GM19397 (cell line): ENCODE measurements around the gene CYP4B1.

Experiments
- ATAC-seq: cut with Tn5 transposase; IDR thresholded peaks from one replicate; pipeline ENCODE4 v1.9.1; 2021; ENCODE audit warnings: mild to moderate bottlenecking, moderate library complexity; ENCODE audit not compliant: unreplicated experiment

Gene CYP4B1

DNA sequence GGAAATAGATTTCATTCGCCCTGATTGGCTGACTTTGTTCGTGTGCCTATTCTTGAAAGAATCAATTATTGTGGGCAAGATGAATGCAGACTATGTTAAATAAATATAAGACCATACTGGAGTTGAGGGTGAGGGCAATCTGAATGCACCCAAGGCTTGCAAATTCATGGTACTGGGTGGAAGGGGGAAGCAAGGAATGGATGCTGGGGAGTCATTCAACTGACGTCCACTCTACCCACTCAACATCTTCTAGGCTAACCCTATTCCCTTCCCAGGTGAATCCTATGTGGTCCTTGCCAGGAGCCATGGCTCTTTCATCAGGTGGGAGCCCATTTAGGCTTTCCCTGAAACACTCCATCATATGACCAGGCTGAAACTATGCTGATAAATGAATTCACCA lies 5.7 kb upstream of the CYP4B1 start:
- ATAC-seq: no peak

DNA sequence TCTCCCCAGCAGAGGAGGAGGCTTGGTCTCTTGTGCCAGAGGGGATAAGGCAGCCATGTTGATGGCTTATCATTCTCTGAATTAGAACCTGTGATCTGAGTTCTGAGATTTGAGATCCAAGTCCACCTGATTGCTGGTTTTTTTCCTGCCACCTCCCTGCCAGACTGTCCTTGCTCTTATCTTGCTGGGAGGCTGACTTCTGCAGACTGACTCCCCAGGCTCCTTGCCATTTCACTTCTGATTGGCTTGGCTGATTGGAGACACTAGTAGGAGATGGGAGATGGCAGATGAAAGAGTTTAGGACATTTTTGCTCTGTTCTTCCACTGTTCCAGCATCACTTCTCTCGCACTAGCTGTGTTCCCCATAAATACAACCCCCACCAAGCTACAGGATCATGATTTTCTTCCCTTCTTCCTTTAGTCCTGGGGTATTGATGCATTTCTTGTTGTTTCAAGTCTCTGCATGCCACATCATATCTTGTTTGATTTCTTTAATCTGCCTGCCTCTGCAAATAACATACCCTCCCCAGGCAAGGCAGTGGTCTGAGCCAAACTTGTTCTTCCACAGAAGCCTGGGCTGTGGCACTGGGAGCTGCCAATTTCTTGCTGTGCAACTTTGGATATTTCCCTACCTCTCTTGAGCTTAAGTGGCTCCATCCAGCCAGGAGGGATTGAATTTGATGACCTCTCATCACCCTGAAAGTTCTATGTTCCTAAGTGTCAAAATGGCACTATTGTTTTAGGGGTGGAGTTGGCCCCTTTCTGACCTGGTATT lies 963 bp upstream of the CYP4B1 start:
- no peak for ATAC-seq

DNA sequence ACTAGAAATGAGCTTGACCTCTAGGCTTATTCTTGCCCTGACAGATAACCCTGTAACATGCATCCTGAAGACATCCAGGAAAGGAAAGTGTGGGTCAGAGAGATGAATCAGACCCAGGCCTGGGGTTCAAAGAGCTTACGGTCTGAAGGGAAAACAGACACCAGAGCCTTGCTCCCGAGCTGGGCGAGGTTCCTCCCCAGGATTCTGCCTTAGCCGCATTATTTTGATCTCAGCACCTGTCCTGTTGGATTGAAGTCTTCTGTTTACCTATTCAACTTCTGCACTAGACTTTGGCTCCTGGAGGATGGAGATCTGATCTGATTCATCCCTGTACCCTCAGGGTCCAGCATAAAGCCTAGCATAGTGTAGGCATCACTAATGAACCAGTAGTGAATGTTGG lies 1.9 kb downstream of the CYP4B1 start:
- no peak for ATAC-seq

DNA sequence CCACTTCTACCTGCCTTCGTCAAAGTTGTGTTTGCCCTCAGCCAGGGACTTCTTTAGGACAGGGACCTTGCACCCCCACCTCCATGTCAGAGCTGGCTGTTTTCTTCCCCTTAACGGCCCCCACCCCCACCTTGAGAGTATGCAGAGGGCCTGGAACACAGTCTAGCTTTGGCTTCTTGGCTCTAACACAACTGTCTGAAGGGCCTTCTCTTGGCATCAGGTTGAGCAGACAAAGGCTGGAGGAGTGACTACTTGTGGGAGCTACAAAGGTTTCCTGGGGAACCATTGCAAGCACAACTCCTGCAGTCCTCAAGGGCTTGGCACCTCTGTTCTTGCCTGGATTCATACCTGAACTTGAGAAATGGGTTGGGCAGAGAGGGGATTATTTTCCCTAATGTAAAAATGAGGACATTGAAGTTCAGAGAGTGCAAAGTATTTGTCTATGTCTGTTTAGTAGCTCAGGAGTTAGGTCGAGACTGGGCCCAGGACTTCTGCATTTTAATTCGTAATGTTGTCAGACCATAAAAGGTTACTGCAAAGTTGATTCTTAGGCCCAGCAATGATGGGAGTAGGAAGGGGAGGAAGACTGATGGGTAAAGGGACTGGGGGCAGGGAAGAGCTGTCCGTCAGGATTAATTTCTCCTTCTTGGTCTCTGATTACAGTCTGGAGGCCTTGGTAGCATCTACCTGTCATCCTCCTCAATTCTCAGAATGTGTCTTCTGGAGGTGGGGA lies 2.6 kb downstream of the CYP4B1 start:
- no peak for ATAC-seq

DNA sequence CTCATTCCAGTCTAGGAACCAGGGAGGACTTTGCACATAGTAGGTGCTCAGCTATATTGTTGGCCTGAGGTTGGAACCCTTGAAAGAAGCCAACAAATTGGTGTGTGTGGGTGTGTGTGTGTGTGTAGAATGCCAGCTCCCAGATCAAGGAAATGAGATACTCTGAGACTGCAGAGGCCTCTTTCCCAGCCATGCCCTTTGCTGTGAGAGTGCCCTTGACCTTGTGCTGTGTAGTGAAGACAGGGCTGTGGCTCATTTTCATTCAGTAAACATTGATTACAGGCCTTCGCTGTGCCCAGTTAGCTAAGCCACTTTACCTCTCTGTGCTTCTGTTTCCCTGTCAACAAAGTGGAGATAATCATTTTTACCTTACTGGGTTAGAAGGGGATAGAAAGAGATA lies 3.2 kb downstream of the CYP4B1 start:
- no peak for ATAC-seq

DNA sequence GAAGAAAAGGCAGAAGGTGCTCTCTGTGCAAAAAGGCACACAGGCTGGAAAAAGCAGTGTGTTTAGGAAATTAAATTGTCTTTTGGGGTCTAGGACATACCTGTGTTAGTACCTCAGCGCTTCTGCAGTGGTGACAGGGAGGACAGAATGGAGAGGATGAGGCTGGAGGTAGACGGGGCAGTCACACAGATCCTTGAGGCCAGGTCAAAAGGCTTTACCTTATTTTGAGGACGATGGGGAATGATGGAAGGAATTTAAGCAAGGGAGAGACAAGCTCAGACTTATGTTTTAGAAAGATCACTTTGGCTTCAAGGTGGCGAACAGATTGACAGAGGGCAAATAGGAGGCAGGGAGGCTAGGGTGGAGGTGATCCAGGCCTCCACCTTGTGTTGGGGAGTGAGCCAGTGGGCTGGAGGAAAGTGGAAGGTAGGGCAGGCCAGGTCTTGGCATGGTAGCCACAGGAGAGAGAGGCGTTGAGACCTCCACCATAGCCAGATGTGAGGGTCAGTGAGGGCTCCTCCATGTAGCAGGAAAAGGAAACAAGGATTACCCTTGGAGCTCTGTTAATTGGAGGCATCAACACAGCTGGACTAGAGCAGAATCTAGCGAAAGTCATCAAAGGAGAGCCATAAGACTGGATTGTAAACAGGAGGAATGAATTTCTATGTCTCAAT lies 4.2 kb downstream of the CYP4B1 start:
- ATAC-seq: no peak

DNA sequence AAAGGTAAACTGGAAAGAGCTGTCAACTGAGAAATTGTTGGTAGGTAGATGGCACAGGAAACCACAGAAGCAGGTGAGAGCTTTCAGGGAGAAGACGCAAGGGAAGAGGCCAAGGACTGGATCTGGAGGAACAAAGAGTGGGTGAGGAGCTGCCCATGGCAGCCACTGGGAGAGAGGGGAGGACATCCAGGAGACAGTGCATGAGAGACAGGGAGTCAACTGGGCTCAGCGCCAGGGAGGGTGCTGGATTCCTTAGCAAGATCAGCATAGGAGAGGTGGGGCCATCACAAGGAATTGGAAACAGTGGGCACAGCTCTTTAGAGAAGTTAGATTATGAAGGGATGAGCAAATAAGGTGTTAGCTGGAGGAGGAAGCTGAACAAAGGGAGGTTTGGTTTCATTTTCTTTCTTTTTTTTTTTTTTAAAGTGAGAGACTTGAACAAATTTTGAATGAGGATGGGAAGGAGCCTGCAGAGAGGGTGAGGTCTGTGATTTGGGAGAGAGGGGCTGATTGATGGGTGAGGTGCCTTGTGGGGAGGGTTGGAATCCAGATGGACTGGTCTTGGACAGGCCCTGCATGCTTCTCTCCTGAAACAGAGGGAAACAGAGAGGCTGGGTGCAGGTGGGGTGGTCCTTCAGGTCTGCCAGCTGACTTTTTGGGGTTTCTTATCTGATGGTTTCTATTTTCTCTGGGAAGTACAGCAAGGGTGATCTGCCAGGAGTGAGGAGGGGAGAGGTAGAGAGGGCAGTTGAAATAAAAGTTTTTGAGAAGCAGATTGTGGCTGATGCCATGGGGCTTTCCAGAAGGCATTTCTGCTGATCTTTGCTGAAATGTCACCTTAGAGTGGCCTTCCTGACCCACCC lies 5.4 kb downstream of the CYP4B1 start:
- ATAC-seq: no peak

DNA sequence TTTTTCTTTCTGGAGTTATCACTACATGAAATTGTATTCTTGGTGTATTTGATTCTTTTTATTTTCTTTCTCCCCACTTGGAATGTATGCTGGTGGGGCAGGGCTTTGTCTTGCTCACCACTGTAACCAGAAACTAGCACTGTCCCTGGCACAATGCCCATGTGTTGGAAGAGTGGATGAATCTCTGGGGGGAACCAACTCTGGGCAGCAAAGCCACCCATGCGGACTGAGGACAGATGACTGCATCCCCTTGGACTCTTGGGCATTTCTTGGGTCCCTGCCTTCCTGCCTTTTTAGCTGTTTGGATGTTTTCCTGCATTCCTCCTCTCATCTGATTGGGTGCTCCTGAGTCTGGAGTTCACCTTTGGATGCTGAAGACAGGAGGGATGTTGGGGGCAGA lies 6.1 kb downstream of the CYP4B1 start:
- no peak for ATAC-seq

DNA sequence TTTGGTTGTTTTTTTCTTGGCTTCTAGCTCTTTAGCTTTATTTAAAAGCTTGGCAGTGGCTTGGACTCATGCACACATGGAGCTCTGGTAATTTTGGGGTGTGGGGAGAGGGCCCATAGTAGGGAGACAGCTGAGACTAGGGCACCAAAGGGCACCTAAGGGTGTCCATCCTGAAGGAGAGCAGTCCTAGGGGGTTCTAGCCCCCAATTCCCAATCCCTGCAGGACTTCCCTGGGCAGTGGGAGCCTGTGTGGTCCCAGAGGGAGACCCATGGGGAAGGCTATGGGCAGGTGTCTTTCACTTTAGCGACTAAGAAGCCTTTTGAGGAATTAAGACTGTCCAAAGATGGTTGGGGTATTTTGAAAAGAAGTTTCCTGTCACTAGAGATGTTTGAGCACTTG lies 6.9 kb downstream of the CYP4B1 start:
- ATAC-seq: no peak

DNA sequence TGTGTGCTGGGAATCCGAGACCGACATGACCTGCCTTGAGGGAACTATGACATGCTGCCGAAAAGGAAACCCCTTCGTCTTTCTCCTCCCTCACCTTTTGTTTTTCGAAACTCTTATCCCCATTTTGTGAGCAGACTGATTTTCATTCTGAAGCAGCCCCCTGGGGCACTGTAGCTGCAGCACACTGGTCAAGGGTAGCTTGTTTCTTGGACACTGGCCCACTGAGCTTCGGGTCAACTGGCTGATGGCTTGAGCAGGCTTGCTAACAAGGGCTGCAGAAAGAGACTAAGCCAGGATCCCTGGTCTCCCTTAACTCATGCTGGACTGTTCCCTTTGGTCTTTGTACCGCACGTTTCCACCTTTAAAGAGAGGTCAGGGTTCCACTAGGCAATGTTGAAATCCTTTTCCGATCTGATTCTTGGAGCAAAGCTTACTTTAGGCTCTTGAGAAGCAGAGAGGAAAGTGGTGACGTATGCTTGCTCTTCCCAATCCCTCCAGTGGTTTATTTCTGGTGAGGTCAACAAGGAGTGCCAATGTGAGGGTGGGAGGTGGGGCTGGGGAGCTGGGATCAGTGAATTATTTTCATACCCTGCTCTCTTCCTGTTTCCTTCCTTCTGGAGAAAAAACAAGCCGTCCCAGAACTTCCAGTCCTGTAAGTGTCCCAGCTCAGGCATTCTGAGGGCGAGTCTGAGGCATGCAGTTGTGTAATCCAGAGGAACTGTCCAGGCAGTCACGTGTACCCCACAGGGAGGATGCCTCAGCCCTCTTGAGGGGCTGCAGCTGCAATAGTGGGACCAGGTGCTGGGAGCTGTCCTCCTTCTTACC lies 7.6 kb downstream of the CYP4B1 start:
- ATAC-seq: no peak

DNA sequence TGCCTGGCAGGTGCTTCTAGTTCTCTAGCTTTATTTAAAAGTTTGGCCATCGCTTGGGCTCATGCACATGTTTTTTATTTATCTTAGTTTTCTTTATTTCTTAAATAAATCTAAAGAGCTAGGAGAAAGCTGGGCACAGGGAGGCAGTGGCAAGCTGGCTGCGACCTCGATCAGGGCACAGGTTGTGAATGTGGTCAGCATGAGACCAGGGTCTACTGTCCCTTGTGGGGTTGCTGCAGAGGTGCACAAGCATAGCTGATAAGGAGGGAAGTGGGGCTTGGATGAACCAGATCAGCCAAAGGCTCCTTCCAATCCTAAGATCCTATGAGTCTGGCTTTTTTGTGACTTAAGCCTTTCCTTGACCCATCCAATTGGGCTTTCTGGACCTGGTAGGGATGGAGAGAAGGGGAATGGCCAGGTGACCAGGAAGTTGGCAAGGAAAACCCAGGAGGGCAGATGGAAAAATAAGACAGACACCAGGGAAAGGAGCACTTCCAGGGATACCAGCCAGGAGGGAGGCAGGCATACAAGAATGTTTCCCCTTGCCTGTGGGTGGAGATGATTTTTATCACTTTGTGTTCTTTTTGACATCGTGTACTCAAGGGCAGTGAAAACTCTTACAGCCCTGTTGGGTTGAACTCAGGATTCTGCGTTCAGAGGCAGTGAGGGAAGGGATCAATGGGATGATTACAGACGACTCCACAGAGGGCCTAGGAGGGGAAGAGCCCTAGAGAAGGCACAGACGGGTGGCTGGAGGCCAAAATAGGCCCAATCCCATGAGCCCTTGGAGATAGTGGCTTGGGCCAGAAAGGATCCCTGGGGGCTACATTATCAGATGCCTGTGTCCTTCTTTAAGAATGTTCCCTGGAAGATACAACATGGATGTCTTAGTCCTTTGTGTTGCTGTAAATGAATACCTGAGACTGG lies 8.5 kb downstream of the CYP4B1 start:
- no peak for ATAC-seq

DNA sequence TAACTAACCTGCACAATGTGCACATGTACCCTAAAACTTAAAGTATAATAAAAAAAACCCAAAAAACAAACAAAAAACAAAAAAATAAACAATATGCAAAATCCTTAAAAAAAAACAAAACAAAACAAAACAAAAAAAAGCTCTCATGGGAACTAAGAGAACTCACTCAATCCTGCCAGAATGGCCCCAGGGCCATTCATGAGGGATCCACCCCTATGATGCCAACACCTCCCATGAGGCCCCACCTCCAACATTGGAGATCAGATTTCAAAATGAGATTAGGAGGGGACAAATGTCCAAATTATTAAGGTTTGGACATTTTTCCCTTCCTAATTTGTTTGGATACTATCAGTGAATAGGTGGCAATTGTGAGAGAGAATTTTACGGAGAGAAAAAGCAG lies 10.2 kb downstream of the CYP4B1 start:
- ATAC-seq: no peak

DNA sequence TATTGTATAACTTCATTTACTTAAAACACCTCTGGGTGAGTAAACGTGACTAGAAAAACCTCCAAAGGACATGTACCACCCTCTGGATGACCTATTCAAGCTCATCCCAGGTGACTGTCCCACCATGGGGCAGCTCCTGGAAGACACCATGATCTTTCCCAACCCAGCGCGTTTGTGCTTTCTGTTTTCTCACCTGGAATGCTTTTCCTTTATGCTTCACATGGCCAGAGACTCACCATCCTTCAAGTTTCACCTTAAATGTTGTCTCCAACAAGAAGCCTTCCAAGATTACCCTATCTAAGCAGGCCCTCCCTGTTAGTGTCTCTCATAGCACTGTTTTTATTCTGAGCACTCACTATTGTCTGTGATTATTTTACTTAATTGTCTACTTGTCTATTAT lies 11.1 kb downstream of the CYP4B1 start:
- ATAC-seq: no peak

DNA sequence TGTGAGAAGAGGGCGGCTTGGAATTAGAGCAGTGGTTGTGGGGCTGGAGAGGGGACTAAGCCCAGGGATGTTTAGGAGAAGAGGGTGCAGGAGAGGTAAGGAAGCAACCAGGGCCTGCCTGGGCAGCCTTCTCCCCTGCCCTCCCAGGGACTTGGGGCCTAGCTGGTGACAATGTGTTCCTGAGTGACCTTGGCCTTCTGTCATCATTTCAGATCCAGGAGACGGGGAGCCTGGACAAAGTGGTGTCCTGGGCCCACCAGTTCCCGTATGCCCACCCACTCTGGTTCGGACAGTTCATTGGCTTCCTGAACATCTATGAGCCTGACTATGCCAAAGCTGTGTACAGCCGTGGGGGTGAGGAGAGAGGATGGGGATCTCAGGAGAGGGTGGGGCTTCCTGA lies 11.8 kb downstream of the CYP4B1 start:
- no peak for ATAC-seq

DNA sequence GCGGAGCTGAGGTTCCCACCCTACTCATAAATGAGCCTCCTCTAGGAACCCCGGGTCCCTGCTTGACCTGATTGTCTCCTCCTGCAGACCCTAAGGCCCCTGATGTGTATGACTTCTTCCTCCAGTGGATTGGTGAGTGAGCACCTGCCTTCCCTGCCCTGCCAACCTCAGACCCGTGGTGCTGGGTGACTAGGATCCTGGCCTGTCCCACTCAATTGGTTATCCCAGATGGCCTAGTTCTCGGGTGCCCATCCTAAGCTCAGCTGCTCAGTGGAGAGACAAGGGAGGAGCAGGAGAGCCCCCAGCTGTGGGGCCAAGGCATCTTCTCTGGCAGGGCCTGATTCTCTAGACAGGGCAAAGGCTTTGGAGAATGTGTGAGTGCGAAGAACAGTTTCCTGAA lies 12.2 kb downstream of the CYP4B1 start:
- ATAC-seq: no peak

DNA sequence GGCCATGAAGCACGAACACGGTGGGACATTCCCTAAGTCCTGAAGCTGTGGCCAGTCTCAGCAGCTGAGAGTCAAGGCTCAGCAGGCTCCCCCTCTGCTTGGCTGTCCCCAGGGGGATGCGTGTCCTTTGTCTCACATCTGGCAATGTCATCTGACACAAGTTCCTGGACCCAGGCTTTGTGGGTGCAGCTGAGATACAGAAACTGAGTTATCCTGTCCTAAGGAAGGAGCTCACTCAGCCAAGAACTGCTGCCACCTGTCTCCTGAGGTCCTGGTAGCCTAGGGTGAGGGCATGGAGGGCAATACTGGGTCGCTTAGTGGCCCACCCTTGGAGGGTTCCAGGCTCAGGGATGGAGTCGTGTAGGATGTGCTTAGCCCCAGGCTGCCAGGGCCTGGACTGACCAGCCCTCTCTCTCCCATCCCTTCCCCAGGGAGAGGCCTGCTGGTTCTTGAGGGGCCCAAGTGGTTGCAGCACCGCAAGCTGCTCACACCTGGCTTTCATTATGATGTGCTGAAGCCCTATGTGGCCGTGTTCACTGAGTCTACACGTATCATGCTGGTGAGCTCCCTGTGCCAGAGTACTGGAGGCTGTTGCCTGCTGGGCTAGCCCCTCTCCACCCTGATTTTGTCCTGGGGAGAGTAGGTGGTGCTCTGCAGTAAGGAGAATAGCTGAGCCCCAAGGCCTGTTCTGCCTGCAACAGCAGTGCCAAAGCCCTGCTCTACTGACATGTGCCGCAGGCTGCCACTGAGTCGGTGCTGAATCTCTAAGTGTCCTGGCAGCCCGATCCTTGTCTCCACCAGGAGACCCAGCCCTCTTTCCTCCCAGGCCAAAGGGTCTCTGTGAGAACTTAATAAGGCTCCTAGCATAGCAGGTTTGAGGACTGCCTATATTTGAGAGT lies 13.5 kb downstream of the CYP4B1 start:
- no peak for ATAC-seq

DNA sequence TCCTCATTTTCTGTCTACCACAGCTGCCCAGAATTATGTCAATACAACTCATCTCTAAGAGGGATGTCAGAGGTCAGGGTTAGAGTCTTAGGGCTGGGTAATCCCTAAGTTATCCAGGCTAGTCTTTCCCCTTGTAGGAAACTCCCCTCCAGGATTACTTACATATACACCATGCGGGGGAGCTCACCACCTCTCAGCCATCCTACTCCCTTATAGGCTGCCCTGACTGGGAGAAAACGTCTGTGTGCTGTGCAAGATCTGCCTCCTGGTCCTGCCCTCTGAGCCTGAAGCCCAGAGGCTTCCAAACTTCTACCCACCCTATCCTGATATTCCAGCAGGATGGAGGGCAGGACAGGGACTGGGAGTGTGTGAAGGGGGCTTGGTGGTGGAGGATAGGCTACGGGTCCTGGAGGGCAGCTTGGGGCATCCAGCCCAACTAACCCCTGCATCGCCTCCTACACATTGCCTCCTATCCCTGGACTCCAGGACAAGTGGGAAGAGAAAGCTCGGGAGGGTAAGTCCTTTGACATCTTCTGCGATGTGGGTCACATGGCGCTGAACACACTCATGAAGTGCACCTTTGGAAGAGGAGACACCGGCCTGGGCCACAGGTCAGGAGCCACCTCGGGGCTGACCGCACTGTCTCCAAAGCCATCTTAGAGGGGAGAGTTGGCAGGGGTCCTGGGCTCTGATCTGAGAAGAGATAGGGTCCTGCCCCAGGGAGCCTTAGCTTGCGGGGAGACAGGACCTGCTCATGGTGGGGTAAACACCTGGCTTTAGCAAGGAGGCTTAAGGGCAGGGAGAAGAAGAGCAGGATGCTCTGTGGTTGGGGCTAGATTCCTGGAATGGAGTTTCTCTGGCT lies 14.4 kb downstream of the CYP4B1 start:
- no peak for ATAC-seq
